Smooth muscle cell (in vitro differentiated cells): ENCODE measurements around the gene TANK. TPM values are rescaled to one million over a fixed set of nuclear protein-coding genes. Genes with fewer than 3 reads are reported as not detected.
A peak's percentile ranks its signal among the peaks of the same experiment; 100 is the strongest.

ENCODE experiments used
- DNase-seq: peaks from one replicate; lab custom pipeline; 2025; ENCODE audit not compliant: unreplicated experiment; lab: John Stamatoyannopoulos, UW
- H2AFZ ChIP-seq: fragments of 200-600 bp; sonication (generic); 2 replicates; pipeline ENCODE4 v1.6.0; 2016; ENCODE audit warnings: antibody characterized with exemption, low read depth, mild to moderate bottlenecking
- H3F3A ChIP-seq: fragments of 200-600 bp; sonication (generic); 2 replicates; pipeline ENCODE4 v1.6.0; 2017; ENCODE audit warnings: antibody characterized with exemption, low read depth
- H3K27ac ChIP-seq: fragments of 200-600 bp; sonication (generic); 2 replicates; pipeline ENCODE4 v1.5.1; 2016; ENCODE audit warnings: low read depth, mild to moderate bottlenecking
- H3K27me3 ChIP-seq: fragments of 200-600 bp; sonication (generic); 2 replicates; pipeline ENCODE4 v1.6.1; 2016; ENCODE audit warnings: low read depth, mild to moderate bottlenecking
- H3K36me3 ChIP-seq: fragments of 200-600 bp; sonication (generic); 2 replicates; pipeline ENCODE4 v1.5.1; 2016; ENCODE audit warnings: low read depth
- H3K4me1 ChIP-seq: fragments of 200-600 bp; sonication (generic); 2 replicates; pipeline ENCODE4 v1.5.1; 2016; ENCODE audit warnings: low read depth
- H3K4me2 ChIP-seq: fragments of 200-600 bp; sonication (generic); 2 replicates; pipeline ENCODE4 v1.6.0; 2016; ENCODE audit warnings: mild to moderate bottlenecking
- H3K4me3 ChIP-seq: fragments of 200-600 bp; sonication (generic); 2 replicates; pipeline ENCODE4 v1.5.1; 2016; ENCODE audit warnings: mild to moderate bottlenecking
- H3K79me2 ChIP-seq: fragments of 200-600 bp; sonication (generic); 2 replicates; pipeline ENCODE4 v1.6.0; 2016; ENCODE audit warnings: low read depth, mild to moderate bottlenecking
- H3K9ac ChIP-seq: fragments of 200-600 bp; sonication (generic); 2 replicates; pipeline ENCODE4 v1.6.0; 2016; ENCODE audit warnings: low read depth
- H3K9me3 ChIP-seq: fragments of 200-600 bp; sonication (generic); replicated peaks from 2 replicates; pipeline ENCODE4 v1.5.1; 2016; ENCODE audit warnings: low read depth
- H4K20me1 ChIP-seq: fragments of 200-600 bp; sonication (generic); 2 replicates; pipeline ENCODE4 v1.6.0; 2016; ENCODE audit warnings: low read depth
- CTCF ChIP-seq: fragments of 200-600 bp; sonication (generic); IDR thresholded peaks from 2 replicates; pipeline ENCODE4 v1.5.1; 2017; ENCODE audit warnings: borderline replicate concordance, mild to moderate bottlenecking, antibody characterized with exemption; ENCODE audit not compliant: insufficient read depth, poor library complexity, severe bottlenecking
- WGBS: methylation state at CpG from one replicate; pipeline ENCODE4 v1.1.7; 2016; ENCODE audit warnings: low lambda C conversion rate; 5-methylcytosine and 5-hydroxymethylcytosine counted together
- polyA plus RNA-seq: library from polyadenylated mRNA; unstranded; fragments of >200 nt; fragmentation: Nextera tagmentation; extraction: Ambion mirVana; gene quantifications from 2 replicates; pipeline ENCODE4 v1.2.1, GENCODE V29; 2016
- total RNA-seq: library from RNA; depleted of rRNA; stranded (reverse); fragments of >200 nt; gene quantifications from 2 replicates; pipeline ENCODE4 v1.2.3, GENCODE V29; 2014

Gene TANK
- total RNA-seq (94.2 and 120 TPM in 2 replicates), polyA plus RNA-seq (47.9 and 49.4 TPM in 2 replicates)

GRCh38 chr2:161160226-161161073 lies at the start of gene TANK:
Gene TANK (plus strand): TSS chr2:161160428. CDS start chr2:161179663, 19,235 bp downstream.
- no peaks in the 10 kb centered on the region for H3K27me3 ChIP-seq
- H3K27ac ChIP-seq: peak within 1 kb of the TSS; percentile 95
- H3F3A ChIP-seq: peaks cover 3% of the 10 kb centered on the region
- H3K9ac ChIP-seq: peak within 1 kb of the TSS; percentile 97
- H3K36me3 ChIP-seq: peaks cover 8% of the 10 kb centered on the region
- H2AFZ ChIP-seq: peak within 1 kb of the TSS; percentile 56
- no peaks in the 10 kb centered on the region for H3K9me3 ChIP-seq
- TF ChIP-seq CTCF: no peak
- peaks cover 20% of the 10 kb centered on the region for H3K4me1 ChIP-seq
- WGBS: under 1% methylated on average over 46 of the region's 50 CpGs
- peak; percentile 50 for DNase-seq
- H3K4me3 ChIP-seq: peak within 1 kb of the TSS; percentile 75
- H4K20me1 ChIP-seq: peaks cover 32% of the 10 kb centered on the region
- peaks cover 40% of the 10 kb centered on the region for H3K79me2 ChIP-seq
- peak within 1 kb of the TSS; percentile 89 for H3K4me2 ChIP-seq

GRCh38 chr2:161111531-161111930 lies 48.7 kb upstream of the TANK start:
- no peak overlapping the region for H3K27ac ChIP-seq
- no peaks in the 10 kb centered on the region for H3K4me1 ChIP-seq
- H3K9ac ChIP-seq: no peak overlapping the region
- no peaks in the 10 kb centered on the region for H3K9me3 ChIP-seq
- no peak for TF ChIP-seq CTCF
- H3K36me3 ChIP-seq: no peaks in the 10 kb centered on the region
- H3K4me3 ChIP-seq: no peak overlapping the region
- no peaks in the 10 kb centered on the region for H3K79me2 ChIP-seq
- H2AFZ ChIP-seq: no peak overlapping the region
- no peak overlapping the region for H3K4me2 ChIP-seq
- no peaks in the 10 kb centered on the region for H3K27me3 ChIP-seq
- WGBS: 53% methylated on average over 2 of the region's 2 CpGs
- DNase-seq: no peak
- H3F3A ChIP-seq: no peaks in the 10 kb centered on the region
- no peaks in the 10 kb centered on the region for H4K20me1 ChIP-seq

- 97% methylated on average over 1 of the region's 1 CpG for WGBS
- DNase-seq: no peak
Observed at GRCh38 chr2:161112908-161113307, 47.3 kb upstream of the TANK start.

More at GRCh38 chr2:161112908-161113307, 47.3 kb upstream of the TANK start:
- Histone ChIP-seq H3F3A (no peaks in the 10 kb centered on the region), H3K79me2 (no peaks in the 10 kb centered on the region), H4K20me1 (no peaks in the 10 kb centered on the region), H3K4me1 (no peaks in the 10 kb centered on the region), H3K4me2 (no peak overlapping the region), H3K9ac (no peak overlapping the region), H3K9me3 (no peaks in the 10 kb centered on the region), H3K36me3 (no peaks in the 10 kb centered on the region), H2AFZ (no peak overlapping the region), H3K27ac (no peak overlapping the region), H3K4me3 (no peak overlapping the region), H3K27me3 (no peaks in the 10 kb centered on the region)
- TF ChIP-seq CTCF: no peak
